HCT116 (cell line): Measurements from ENCODE around the gene URAD. TPM values are rescaled to one million over a fixed set of nuclear protein-coding genes. Genes with fewer than 3 reads are reported as not detected.

Experiments
- ATAC-seq: fragments of 200-7000 bp; cut with Tn5 transposase; 2 replicates; pipeline ENCODE4 v1.9.1; 2020; ENCODE audit warnings: mild to moderate bottlenecking, moderate library complexity
- BruUV-seq: library from RNA; stranded (reverse); fragments of 400-500 nt; replicated peaks from 2 replicates; lab custom pipeline; 2021; lab: Mats Ljungman, UMichigan
- CTCF ChIA-PET: fragments of 300-600 bp; sonication (Branson Sonifier 250); formaldehyde crosslinking; loops from one replicate; lab custom pipeline; 2021; ENCODE audit warnings: antibody characterized with exemption; lab: Charles Lee
- POLR2A ChIA-PET: fragments of 300-600, 350-600 bp; sonication (Branson Sonifier 250); formaldehyde crosslinking; loops from one replicate; lab custom pipeline; 2021; ENCODE audit warnings: antibody characterized with exemption; lab: Charles Lee
- RAD21 ChIA-PET, 2 experiments: fragments of 300-600 bp; sonication (Branson Sonifier 250); formaldehyde crosslinking; loops; one replicate each; lab custom pipeline; 2023; ENCODE audit warnings: low total read pairs in 2 of 2; ENCODE audit not compliant: uncharacterized antibody in 2 of 2, unreplicated experiment in 2 of 2, low non-redundant PET in 1 of 2; lab: Charles Lee
- DNase-seq: peaks from one replicate; pipeline ENCODE4 v3.0.0-alpha.2; 2010; ENCODE audit warnings: low read depth, low spot score
- H2AFZ ChIP-seq: fragments of 200-600 bp; shearing (Covaris generic), sonication (generic); 2 replicates; pipeline ENCODE4 v1.6.1; 2017; ENCODE audit warnings: low read depth, mixed run types, mixed read lengths, antibody characterized with exemption, low read length; ENCODE audit not compliant: poor library complexity, severe bottlenecking
- H3K27ac ChIP-seq: 2 replicates; pipeline ENCODE4 v1.5.1; 2012; ENCODE audit warnings: low read depth, low read length
- H3K27me3 ChIP-seq: fragments of 200-600 bp; sonication (generic); 2 replicates; pipeline ENCODE4 v1.6.1; 2016; ENCODE audit warnings: mixed run types, low read length, mixed read lengths; ENCODE audit not compliant: insufficient read depth
- H3K36me3 ChIP-seq, 2 experiments: fragments of 200-500 bp in 1 of 2; fragments of 200-600 bp in 1 of 2; sonication (Bioruptor generic) in 1 of 2; sonication (generic) in 1 of 2; 2 replicates each; pipeline versions ENCODE4 v1.5.1 to v1.6.1; 2014 to 2016; ENCODE audit warnings: low read length in 2 of 2, inconsistent platforms in 1 of 2, mixed read lengths in 1 of 2, mixed run types in 1 of 2; ENCODE audit not compliant: insufficient read depth in 2 of 2, control insufficient read depth in 1 of 2
- H3K4me1 ChIP-seq, 2 experiments: fragments of 200-600 bp in 1 of 2; sonication (generic) in 1 of 2; 2 replicates each; pipeline versions ENCODE4 v1.5.1 to v1.6.1; 2012 to 2017; ENCODE audit warnings: low read length in 2 of 2, inconsistent platforms in 1 of 2, mild to moderate bottlenecking in 1 of 2, mixed read lengths in 1 of 2, mixed run types in 1 of 2, moderate library complexity in 1 of 2; ENCODE audit not compliant: insufficient read depth in 2 of 2, control insufficient read depth in 1 of 2
- H3K4me2 ChIP-seq: fragments of 200-600 bp; sonication (generic); 2 replicates; pipeline ENCODE4 v1.6.1; 2017; ENCODE audit warnings: mixed run types, low read length, mixed read lengths
- H3K4me3 ChIP-seq, 2 experiments: fragments of 200-600 bp in 1 of 2; sonication (generic) in 1 of 2; replicated peaks in 1 of 2; 2 replicates each; pipeline ENCODE4 v1.5.1; 2011 to 2016; ENCODE audit warnings: low read length in 2 of 2, control low read depth in 1 of 2, low read depth in 1 of 2, mild to moderate bottlenecking in 1 of 2, mixed read lengths in 1 of 2, mixed run types in 1 of 2
- H3K79me2 ChIP-seq: fragments of 200-600 bp; sonication (generic); 2 replicates; pipeline ENCODE4 v1.6.1; 2017; ENCODE audit warnings: mild to moderate bottlenecking, mixed run types, low read length, moderate library complexity, mixed read lengths; ENCODE audit not compliant: insufficient read depth
- H3K9ac ChIP-seq: fragments of 200-600 bp; sonication (generic); 2 replicates; pipeline ENCODE4 v1.6.1; 2016; ENCODE audit warnings: low read length, mixed read lengths
- H3K9me2 ChIP-seq: fragments of 200-600 bp; sonication (generic), shearing (Covaris generic); 2 replicates; pipeline ENCODE4 v1.6.1; 2017; ENCODE audit warnings: mixed run types, mild to moderate bottlenecking, moderate library complexity; ENCODE audit not compliant: insufficient read depth
- H3K9me3 ChIP-seq, 2 experiments: fragments of 200-500 bp in 1 of 2; fragments of 200-600 bp in 1 of 2; sonication (Bioruptor generic) in 1 of 2; sonication (generic) in 1 of 2; 2 replicates each; pipeline ENCODE4 v1.6.1; 2014 to 2017; ENCODE audit warnings: low read length in 2 of 2, mixed read lengths in 2 of 2, inconsistent platforms in 1 of 2, low read depth in 1 of 2, mild to moderate bottlenecking in 1 of 2, mixed run types in 1 of 2, moderate library complexity in 1 of 2; ENCODE audit not compliant: control insufficient read depth in 1 of 2, insufficient read depth in 1 of 2
- H4K20me1 ChIP-seq: fragments of 200-600 bp; sonication (generic), shearing (Covaris generic); 2 replicates; pipeline ENCODE4 v1.6.1; 2017; ENCODE audit warnings: mixed run types, mild to moderate bottlenecking, moderate library complexity; ENCODE audit not compliant: insufficient read depth
- CBX3 ChIP-seq: IDR thresholded peaks from 2 replicates; pipeline ENCODE4 v1.6.1; 2012; ENCODE audit warnings: low read depth
- CEBPB ChIP-seq: IDR thresholded peaks from 2 replicates; pipeline ENCODE4 v1.6.1; 2012; ENCODE audit warnings: low read depth
- ELF1 ChIP-seq: IDR thresholded peaks from 2 replicates; pipeline ENCODE4 v1.6.1; 2012; ENCODE audit warnings: low read depth, borderline replicate concordance
- EZH2phosphoT487 ChIP-seq: fragments of 200-600 bp; IDR thresholded peaks from 2 replicates; pipeline ENCODE4 v1.6.1; 2018; ENCODE audit warnings: antibody characterized with exemption, borderline replicate concordance
- FOSL1 ChIP-seq: IDR thresholded peaks from 2 replicates; pipeline ENCODE4 v1.6.1; 2012; ENCODE audit warnings: low read depth
- POLR2A ChIP-seq: IDR thresholded peaks from 2 replicates; pipeline ENCODE4 v1.7.0; 2011; ENCODE audit warnings: borderline replicate concordance; ENCODE audit not compliant: insufficient read depth, insufficient read length; ENCODE audit errors: extremely low read depth
- POLR2AphosphoS5 ChIP-seq: IDR thresholded peaks from 2 replicates; pipeline ENCODE4 v1.6.1; 2011; ENCODE audit warnings: mild to moderate bottlenecking, low read depth, low read length, moderate library complexity
- RAD21 ChIP-seq: IDR thresholded peaks from 2 replicates; pipeline ENCODE4 v1.6.1; 2012; ENCODE audit warnings: low read depth, mild to moderate bottlenecking
- SP1 ChIP-seq: IDR thresholded peaks from 2 replicates; pipeline ENCODE4 v1.6.1; 2012; ENCODE audit warnings: low read depth
- SRF ChIP-seq: IDR thresholded peaks from 2 replicates; pipeline ENCODE4 v1.6.1; 2012; ENCODE audit warnings: low read depth
- YY1 ChIP-seq: IDR thresholded peaks from 2 replicates; pipeline ENCODE4 v1.6.1; 2011; ENCODE audit warnings: low read length, low read depth, moderate library complexity, mild to moderate bottlenecking; ENCODE audit not compliant: insufficient replicate concordance; ENCODE audit errors: extremely low read depth
- ZFX ChIP-seq: fragments of 450-650 bp; IDR thresholded peaks from 2 replicates; pipeline ENCODE4 v1.6.1; 2017
- ZNF274 ChIP-seq: fragments of 200-500 bp; sonication (Bioruptor generic); IDR thresholded peaks from 2 replicates; pipeline ENCODE4 v1.6.1; 2014; ENCODE audit warnings: mild to moderate bottlenecking, low read depth, low read length, inconsistent platforms
- intact Hi-C: fragments of 100-400 bp; cut with micrococcal nuclease; formaldehyde crosslinking; loops from 2 replicates; pipeline ENCODE4 v1.10.0; 2022
- total RNA-seq: library from RNA; stranded (reverse); gene quantifications from one replicate; pipeline ENCODE4 v1.2.1, GENCODE V29; 2021; ENCODE audit not compliant: unreplicated experiment
- TF ChIP-seq, protein P1 (sequence below): IDR thresholded peaks from 2 replicates; pipeline ENCODE4 v1.6.1; 2012; ENCODE audit warnings: low read depth
- TF ChIP-seq, protein P2 (sequence below): IDR thresholded peaks from 2 replicates; pipeline ENCODE4 v1.6.1; 2011; ENCODE audit warnings: mild to moderate bottlenecking, low read length, moderate library complexity; ENCODE audit not compliant: insufficient replicate concordance; ENCODE audit errors: extremely low read depth

URAD gene
- total RNA-seq, 1 experiment from 2014 or later: not detected

DNA sequence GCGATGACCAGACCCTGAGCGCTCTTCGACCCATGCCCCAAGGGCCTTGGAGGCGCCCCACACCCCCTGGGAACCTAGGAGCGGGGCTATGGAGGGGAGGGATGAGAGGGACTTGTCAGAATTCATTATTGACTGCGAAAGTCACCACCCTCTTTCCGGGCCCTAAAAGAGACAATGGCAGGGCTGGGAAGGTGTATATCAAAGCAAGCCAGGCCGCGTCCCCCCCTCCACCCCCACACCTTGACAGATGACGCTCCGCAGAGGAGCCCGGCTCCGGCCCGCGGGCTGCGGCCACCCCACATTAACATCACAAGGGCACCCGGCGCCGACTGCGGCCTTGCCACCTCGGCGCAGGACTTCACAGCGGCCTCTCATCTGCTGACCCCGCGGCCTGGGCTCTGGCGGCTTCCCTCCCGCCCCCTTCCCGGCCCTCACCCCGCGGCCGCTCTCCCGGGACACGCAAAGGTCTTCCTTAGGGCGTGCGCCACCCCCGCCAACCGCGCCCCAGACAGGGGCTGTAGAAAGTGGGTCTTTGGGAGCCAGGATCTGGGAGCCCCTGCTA is 21.8 kb downstream of the URAD start:
- no peaks in the 10 kb centered on the region for H3K9me2 ChIP-seq
- POLR2A ChIA-PET: no interaction called here
- DNase-seq: no peak
- H4K20me1 ChIP-seq: no peaks in the 10 kb centered on the region
- H3K4me2 ChIP-seq: peak overlapping the region; percentile 97
- H3K36me3 ChIP-seq: peaks cover 0 to 4% of the 10 kb centered on the region in 2 experiments; a peak in 1 of 4 replicates
- no peaks in the 10 kb centered on the region for H3K27me3 ChIP-seq
- no peak overlapping the region for H3K27ac ChIP-seq
- CTCF ChIA-PET: interaction anchor here (1.9 kb wide), 1 partner anchor 136 kb away, joined by 11 read pairs; no protein-coding TSS in a partner anchor
- H3K9me3 ChIP-seq: no peaks in the 10 kb centered on the region
- peak overlapping the region in 1 of 2 experiments; percentile 84; a peak in 1 of 4 replicates for H3K4me3 ChIP-seq
- H3K9ac ChIP-seq: no peak overlapping the region
- no TSS peak for BruUV-seq
- H3K79me2 ChIP-seq: peaks cover 40% of the 10 kb centered on the region
- TF ChIP-seq CBX3: no peak
- TF ChIP-seq ZNF274: no peak
- TF ChIP-seq SRF: no peak
- TF ChIP-seq EZH2phosphoT487: no peak
- TF ChIP-seq, protein P1, sequence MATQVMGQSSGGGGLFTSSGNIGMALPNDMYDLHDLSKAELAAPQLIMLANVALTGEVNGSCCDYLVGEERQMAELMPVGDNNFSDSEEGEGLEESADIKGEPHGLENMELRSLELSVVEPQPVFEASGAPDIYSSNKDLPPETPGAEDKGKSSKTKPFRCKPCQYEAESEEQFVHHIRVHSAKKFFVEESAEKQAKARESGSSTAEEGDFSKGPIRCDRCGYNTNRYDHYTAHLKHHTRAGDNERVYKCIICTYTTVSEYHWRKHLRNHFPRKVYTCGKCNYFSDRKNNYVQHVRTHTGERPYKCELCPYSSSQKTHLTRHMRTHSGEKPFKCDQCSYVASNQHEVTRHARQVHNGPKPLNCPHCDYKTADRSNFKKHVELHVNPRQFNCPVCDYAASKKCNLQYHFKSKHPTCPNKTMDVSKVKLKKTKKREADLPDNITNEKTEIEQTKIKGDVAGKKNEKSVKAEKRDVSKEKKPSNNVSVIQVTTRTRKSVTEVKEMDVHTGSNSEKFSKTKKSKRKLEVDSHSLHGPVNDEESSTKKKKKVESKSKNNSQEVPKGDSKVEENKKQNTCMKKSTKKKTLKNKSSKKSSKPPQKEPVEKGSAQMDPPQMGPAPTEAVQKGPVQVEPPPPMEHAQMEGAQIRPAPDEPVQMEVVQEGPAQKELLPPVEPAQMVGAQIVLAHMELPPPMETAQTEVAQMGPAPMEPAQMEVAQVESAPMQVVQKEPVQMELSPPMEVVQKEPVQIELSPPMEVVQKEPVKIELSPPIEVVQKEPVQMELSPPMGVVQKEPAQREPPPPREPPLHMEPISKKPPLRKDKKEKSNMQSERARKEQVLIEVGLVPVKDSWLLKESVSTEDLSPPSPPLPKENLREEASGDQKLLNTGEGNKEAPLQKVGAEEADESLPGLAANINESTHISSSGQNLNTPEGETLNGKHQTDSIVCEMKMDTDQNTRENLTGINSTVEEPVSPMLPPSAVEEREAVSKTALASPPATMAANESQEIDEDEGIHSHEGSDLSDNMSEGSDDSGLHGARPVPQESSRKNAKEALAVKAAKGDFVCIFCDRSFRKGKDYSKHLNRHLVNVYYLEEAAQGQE: no peak
- TF ChIP-seq, protein P2, sequence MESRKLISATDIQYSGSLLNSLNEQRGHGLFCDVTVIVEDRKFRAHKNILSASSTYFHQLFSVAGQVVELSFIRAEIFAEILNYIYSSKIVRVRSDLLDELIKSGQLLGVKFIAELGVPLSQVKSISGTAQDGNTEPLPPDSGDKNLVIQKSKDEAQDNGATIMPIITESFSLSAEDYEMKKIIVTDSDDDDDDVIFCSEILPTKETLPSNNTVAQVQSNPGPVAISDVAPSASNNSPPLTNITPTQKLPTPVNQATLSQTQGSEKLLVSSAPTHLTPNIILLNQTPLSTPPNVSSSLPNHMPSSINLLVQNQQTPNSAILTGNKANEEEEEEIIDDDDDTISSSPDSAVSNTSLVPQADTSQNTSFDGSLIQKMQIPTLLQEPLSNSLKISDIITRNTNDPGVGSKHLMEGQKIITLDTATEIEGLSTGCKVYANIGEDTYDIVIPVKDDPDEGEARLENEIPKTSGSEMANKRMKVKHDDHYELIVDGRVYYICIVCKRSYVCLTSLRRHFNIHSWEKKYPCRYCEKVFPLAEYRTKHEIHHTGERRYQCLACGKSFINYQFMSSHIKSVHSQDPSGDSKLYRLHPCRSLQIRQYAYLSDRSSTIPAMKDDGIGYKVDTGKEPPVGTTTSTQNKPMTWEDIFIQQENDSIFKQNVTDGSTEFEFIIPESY: no peak
- no peak for TF ChIP-seq FOSL1
- no peak for TF ChIP-seq CEBPB
- no peak for TF ChIP-seq ZFX
- no peak for TF ChIP-seq ELF1
- TF ChIP-seq SP1: no peak
- TF ChIP-seq RAD21: no peak
- no peak for TF ChIP-seq POLR2AphosphoS5
- no peak for TF ChIP-seq POLR2A
- TF ChIP-seq YY1: no peak
- no peak for ATAC-seq
- H2AFZ ChIP-seq: no peak overlapping the region
- RAD21 ChIA-PET: no interaction called here
- intact Hi-C loops: loop anchor here (5.0 kb wide), 1 partner anchor 584 kb away; no protein-coding TSS in a partner anchor
- H3K4me1 ChIP-seq: peaks cover 6 to 20% of the 10 kb centered on the region in 2 experiments; a peak in 3 of 4 replicates
